Prostate gland (tissue), 2 donors: ENCODE data around the gene RXYLT1. TPM values are rescaled to one million over a fixed set of nuclear protein-coding genes. Genes with fewer than 3 reads are reported as not detected.
A peak's percentile ranks its signal among the peaks of the same experiment; 100 is the strongest.

Experiments used
- DNase-seq: peaks from one replicate; pipeline ENCODE4 v3.0.0-alpha.2; 2019; ENCODE audit warnings: low spot score
- H3K27ac ChIP-seq, 2 donors: fragments of 200-600 bp; sonication (generic); 2 replicates each; pipeline ENCODE4 v1.5.1; 2017 to 2019
- H3K27me3 ChIP-seq: fragments of 200-600 bp; sonication (generic); replicated peaks from 2 replicates; pipeline ENCODE4 v1.5.1; 2019; ENCODE audit not compliant: insufficient read depth
- H3K36me3 ChIP-seq, 2 donors: fragments of 200-600 bp; sonication (generic); 1 replicate in 1 of 2; 2 replicates in 1 of 2; pipeline versions ENCODE4 v1.5.1 to v1.8.1; 2017 to 2019
- H3K4me1 ChIP-seq: fragments of 200-600 bp; sonication (generic); replicated peaks from 2 replicates; pipeline ENCODE4 v1.5.1; 2019
- H3K4me3 ChIP-seq, 2 donors: fragments of 200-600 bp; sonication (generic); 2 replicates each; pipeline ENCODE4 v1.5.1; 2017 to 2019
- H3K9me3 ChIP-seq: fragments of 200-600 bp; sonication (generic); 2 replicates; pipeline ENCODE4 v1.5.1; 2017
- CTCF ChIP-seq, 4 experiments: fragments of 200-600 bp in 2 of 4; fragments of 450-650 bp in 2 of 4; sonication (generic) in 2 of 4; IDR thresholded peaks; 1 replicate in 3 of 4; 2 replicates in 1 of 4; pipeline ENCODE4 v1.5.1; 2016 to 2019; ENCODE audit warnings: antibody characterized with exemption in 4 of 4, mild to moderate bottlenecking in 2 of 4, moderate library complexity in 2 of 4
- POLR2A ChIP-seq: fragments of 450-650 bp; IDR thresholded peaks from one replicate; pipeline ENCODE4 v1.6.1; 2016; ENCODE audit warnings: antibody characterized with exemption, mild to moderate bottlenecking
- POLR2AphosphoS5 ChIP-seq: sonication (generic); formaldehyde crosslinking; IDR thresholded peaks from one replicate; pipeline ENCODE4 v1.6.1; 2017; ENCODE audit warnings: antibody characterized with exemption
- WGBS: methylation state at CpG from one replicate; pipeline ENCODE4 v1.1.5; 2018; 5-methylcytosine and 5-hydroxymethylcytosine counted together
- intact Hi-C: fragments of 100-400 bp; cut with DNase I; formaldehyde crosslinking; loops from one replicate; pipeline ENCODE4 v1.14.2; 2022
- total RNA-seq, 2 donors: library from RNA; depleted of rRNA; stranded (reverse); fragments of >200 nt; gene quantifications; one replicate each; pipeline ENCODE4 v1.1.0, GENCODE V29; 2016

RXYLT1 gene
- total RNA-seq, 2 donors from 2014 or later = 23.7 to 32.9 TPM

- Histone ChIP-seq H3K36me3 (peaks cover 0 to 4% of the 10 kb centered on the region in 2 donors), H3K4me1 (no peaks in the 10 kb centered on the region), H3K9me3 (no peaks in the 10 kb centered on the region), H3K4me3 (no peak overlapping the region), H3K27ac (no peak overlapping the region), H3K27me3 (no peaks in the 10 kb centered on the region)
- TF ChIP-seq POLR2AphosphoS5 (no peak), POLR2A (no peak), CTCF (IDR thresholded peaks at IDR 0.05) (no peak)
- intact Hi-C loops = no loop called here
- no peak for DNase-seq
- 93% methylated on average over 4 of the region's 4 CpGs for WGBS
These were observed 10.9 kb downstream of the RXYLT1 start for GRCh38 chr12:63790608-63790945.

GRCh38 chr12:63792338-63792737 is 12.6 kb downstream of the RXYLT1 start:
- H3K36me3 ChIP-seq = peaks cover 0 to 4% of the 10 kb centered on the region in 2 donors
- WGBS = 85% methylated on average over 3 of the region's 3 CpGs
- intact Hi-C loops = no loop called here
- TF ChIP-seq POLR2AphosphoS5 = no peak
- no peak for TF ChIP-seq CTCF (IDR thresholded peaks at IDR 0.05)
- no peak for TF ChIP-seq POLR2A
- no peak overlapping the region for H3K27ac ChIP-seq
- H3K4me3 ChIP-seq = no peak overlapping the region
- no peaks in the 10 kb centered on the region for H3K27me3 ChIP-seq
- H3K4me1 ChIP-seq = no peaks in the 10 kb centered on the region
- DNase-seq = no peak
- no peaks in the 10 kb centered on the region for H3K9me3 ChIP-seq

- 89% methylated on average over 10 of the region's 10 CpGs for WGBS
- Histone ChIP-seq H3K36me3 (peaks cover 0 to 4% of the 10 kb centered on the region in 2 donors), H3K4me3 (no peak overlapping the region), H3K9me3 (no peaks in the 10 kb centered on the region), H3K4me1 (no peaks in the 10 kb centered on the region), H3K27ac (no peak overlapping the region), H3K27me3 (no peaks in the 10 kb centered on the region)
- no peak for DNase-seq
- TF ChIP-seq POLR2A = no peak
- no peak for TF ChIP-seq CTCF (IDR thresholded peaks at IDR 0.05)
- no peak for TF ChIP-seq POLR2AphosphoS5
- intact Hi-C loops = no loop called here
These were observed 15.5 kb downstream of the RXYLT1 start for GRCh38 chr12:63795032-63795687.

- Histone ChIP-seq H3K36me3 (peaks cover 0 to 4% of the 10 kb centered on the region in 2 donors), H3K4me3 (no peak overlapping the region), H3K27me3 (no peaks in the 10 kb centered on the region), H3K27ac (no peak overlapping the region), H3K9me3 (no peaks in the 10 kb centered on the region), H3K4me1 (no peaks in the 10 kb centered on the region)
- 86% methylated on average over 6 of the region's 6 CpGs for WGBS
- TF ChIP-seq CTCF (IDR thresholded peaks at IDR 0.05) (no peak), POLR2A (no peak), POLR2AphosphoS5 (no peak)
- DNase-seq = no peak
- intact Hi-C loops = no loop called here
These were observed 16.2 kb downstream of the RXYLT1 start for GRCh38 chr12:63795944-63796343.

GRCh38 chr12:63802012-63802608 is 22.4 kb downstream of the RXYLT1 start:
- Histone ChIP-seq H3K27me3 (no peaks in the 10 kb centered on the region), H3K9me3 (no peaks in the 10 kb centered on the region), H3K4me3 (no peak overlapping the region), H3K27ac (no peak overlapping the region), H3K36me3 (no peaks in the 10 kb centered on the region), H3K4me1 (peaks cover 4% of the 10 kb centered on the region)
- no peak for DNase-seq
- 65% methylated on average over 6 of the region's 6 CpGs for WGBS
- TF ChIP-seq POLR2AphosphoS5 (no peak), CTCF (IDR thresholded peaks at IDR 0.05) (peak in 3 of 4 experiments; percentile 44 to 60 (median 58))
- intact Hi-C loops = no loop called here
